Thyroid gland (tissue), 4 donors: ENCODE results near the gene RAB11FIP4.

Source experiments
- CTCF ChIP-seq, 6 experiments: fragments of 200-600 bp in 3 of 6; fragments of 450-650 bp in 3 of 6; sonication (generic) in 3 of 6; IDR thresholded peaks; one replicate each; pipeline ENCODE4 v1.5.1; 2016 to 2019; ENCODE audit warnings: antibody characterized with exemption in 6 of 6, mild to moderate bottlenecking in 2 of 6, inconsistent platforms in 1 of 6, moderate library complexity in 1 of 6
- POLR2A ChIP-seq, 2 donors: fragments of 450-650 bp; IDR thresholded peaks; one replicate each; pipeline ENCODE4 v1.6.1; 2017; ENCODE audit warnings: antibody characterized with exemption in 2 of 2, mild to moderate bottlenecking in 2 of 2, moderate library complexity in 1 of 2

GRCh38 chr17:31453896-31454295 is 62.4 kb downstream of the RAB11FIP4 start:
- TF ChIP-seq CTCF (IDR thresholded peaks at IDR 0.05) (no peak), POLR2A (IDR thresholded peaks at IDR 0.05) (no peak)
